DND-41 (cell line): ENCODE results near the gene SSMEM1.

Experiments used
- CTCF ChIP-seq: IDR thresholded peaks from 2 replicates; pipeline ENCODE4 v1.5.1; 2012; ENCODE audit warnings: borderline replicate concordance, low read length, moderate library complexity, mild to moderate bottlenecking; ENCODE audit not compliant: poor library complexity, severe bottlenecking; ENCODE audit errors: extremely low read depth
- EZH2 ChIP-seq: IDR thresholded peaks from 3 replicates; pipeline ENCODE4 v1.6.1; 2012; ENCODE audit warnings: borderline replicate concordance, low read depth, mild to moderate bottlenecking, moderate library complexity, low read length, inconsistent platforms; ENCODE audit not compliant: severe bottlenecking

- TF ChIP-seq CTCF = no peak
- no peak for TF ChIP-seq EZH2
Measured at GRCh38 chr7:130224210-130224609, 16.6 kb downstream of the SSMEM1 start.
